HUES48 (cell line): ENCODE measurements around the gene CRYGN.

ENCODE experiments used
- H3K27ac ChIP-seq: one replicate; pipeline ENCODE4 v1.7.0; 2013; ENCODE audit warnings: low read depth, low read length, inconsistent platforms
- H3K27me3 ChIP-seq: 2 replicates; pipeline ENCODE4 v1.6.1; 2013; ENCODE audit warnings: mild to moderate bottlenecking, low read length; ENCODE audit not compliant: control insufficient read depth, insufficient read depth
- H3K36me3 ChIP-seq: 2 replicates; pipeline ENCODE4 v1.6.1; 2013; ENCODE audit warnings: low read length; ENCODE audit not compliant: control insufficient read depth, insufficient read depth
- H3K4me1 ChIP-seq: 2 replicates; pipeline ENCODE4 v1.6.1; 2013; ENCODE audit warnings: mild to moderate bottlenecking, low read length; ENCODE audit not compliant: control insufficient read depth, insufficient read depth
- H3K4me3 ChIP-seq: 2 replicates; pipeline ENCODE4 v1.5.1; 2013; ENCODE audit warnings: mild to moderate bottlenecking, low read depth, low read length
- H3K9ac ChIP-seq: 2 replicates; pipeline ENCODE4 v1.6.1; 2013; ENCODE audit warnings: mild to moderate bottlenecking, low read depth, low read length, moderate library complexity
- H3K9me3 ChIP-seq: 2 replicates; pipeline ENCODE4 v1.6.1; 2013; ENCODE audit warnings: low read length; ENCODE audit not compliant: control insufficient read depth, insufficient read depth

The CRYGN gene

GRCh38 chr7:151404216-151405011, 35.5 kb downstream of the CRYGN start:
- no peak overlapping the region for H3K4me3 ChIP-seq
- no peak overlapping the region for H3K27ac ChIP-seq
- peaks cover 10% of the 10 kb centered on the region; the same call in 1 of the 2 replicates for H3K4me1 ChIP-seq
- H3K36me3 ChIP-seq = 0 out of 2 replicates have a peak, but pooled peaks cover 8% of the 10 kb centered on the region
- H3K9me3 ChIP-seq = no peaks in the 10 kb centered on the region
- H3K9ac ChIP-seq = no peak overlapping the region
- peaks cover 9% of the 10 kb centered on the region for H3K27me3 ChIP-seq

GRCh38 chr7:151403764-151404163, 36.2 kb downstream of the CRYGN start:
- H3K9me3 ChIP-seq = no peaks in the 10 kb centered on the region
- peaks cover 5% of the 10 kb centered on the region for H3K27me3 ChIP-seq
- no peak overlapping the region for H3K9ac ChIP-seq
- peaks cover 9% of the 10 kb centered on the region; the same call in 1 of the 2 replicates for H3K4me1 ChIP-seq
- 0 out of 2 replicates have a peak, but pooled peaks cover 8% of the 10 kb centered on the region for H3K36me3 ChIP-seq
- H3K27ac ChIP-seq = no peak overlapping the region
- no peak overlapping the region for H3K4me3 ChIP-seq

- H3K9ac ChIP-seq = no peak overlapping the region
- no peaks in the 10 kb centered on the region for H3K27me3 ChIP-seq
- H3K27ac ChIP-seq = no peak overlapping the region
These were observed 37.7 kb downstream of the CRYGN start for GRCh38 chr7:151402029-151402835.

GRCh38 chr7:151400626-151401315, 39.2 kb downstream of the CRYGN start:
- Histone ChIP-seq H3K27me3 (no peaks in the 10 kb centered on the region), H3K9ac (no peak overlapping the region), H3K4me1 (0 out of 2 replicates have a peak, but pooled peaks cover 7% of the 10 kb centered on the region), H3K27ac (no peak overlapping the region), H3K9me3 (no peaks in the 10 kb centered on the region), H3K36me3 (peaks cover 7% of the 10 kb centered on the region; the same call in 1 of the 2 replicates), H3K4me3 (no peak overlapping the region)

More at GRCh38 chr7:151402029-151402835, 37.7 kb downstream of the CRYGN start:
- 0 out of 2 replicates have a peak, but pooled peaks cover 5% of the 10 kb centered on the region for H3K4me1 ChIP-seq
- no peaks in the 10 kb centered on the region for H3K9me3 ChIP-seq
- peaks cover 15% of the 10 kb centered on the region; the same call in 1 of the 2 replicates for H3K36me3 ChIP-seq
- H3K4me3 ChIP-seq = no peak overlapping the region

GRCh38 chr7:151399906-151400305, 40.0 kb downstream of the CRYGN start:
- Histone ChIP-seq H3K9me3 (no peaks in the 10 kb centered on the region), H3K36me3 (peaks cover 7% of the 10 kb centered on the region; the same call in 1 of the 2 replicates), H3K27ac (no peak overlapping the region), H3K4me1 (peaks cover 11% of the 10 kb centered on the region; the same call in 1 of the 2 replicates), H3K27me3 (no peaks in the 10 kb centered on the region), H3K9ac (no peak overlapping the region), H3K4me3 (no peak overlapping the region)

GRCh38 chr7:151399305-151399601, 40.7 kb downstream of the CRYGN start:
- peaks cover 7% of the 10 kb centered on the region; the same call in 1 of the 2 replicates for H3K36me3 ChIP-seq
- no peaks in the 10 kb centered on the region for H3K9me3 ChIP-seq
- H3K9ac ChIP-seq = no peak overlapping the region
- no peak overlapping the region for H3K27ac ChIP-seq
- no peaks in the 10 kb centered on the region for H3K27me3 ChIP-seq
- peaks cover 13% of the 10 kb centered on the region; the same call in 1 of the 2 replicates for H3K4me1 ChIP-seq
- H3K4me3 ChIP-seq = no peak overlapping the region

- Histone ChIP-seq H3K9ac (no peak overlapping the region), H3K27me3 (no peaks in the 10 kb centered on the region), H3K36me3 (peaks cover 7% of the 10 kb centered on the region; the same call in 1 of the 2 replicates), H3K4me3 (no peak overlapping the region), H3K9me3 (no peaks in the 10 kb centered on the region), H3K4me1 (peaks cover 13% of the 10 kb centered on the region; the same call in 1 of the 2 replicates), H3K27ac (no peak overlapping the region)
These were observed 41.3 kb downstream of the CRYGN start for GRCh38 chr7:151398446-151399304.

- Histone ChIP-seq H3K4me3 (no peak overlapping the region), H3K9ac (no peak overlapping the region), H3K27me3 (no peaks in the 10 kb centered on the region), H3K4me1 (peaks cover 13% of the 10 kb centered on the region; the same call in 1 of the 2 replicates), H3K36me3 (peaks cover 7% of the 10 kb centered on the region; the same call in 1 of the 2 replicates), H3K27ac (no peak overlapping the region), H3K9me3 (no peaks in the 10 kb centered on the region)
These were observed 42.9 kb downstream of the CRYGN start for GRCh38 chr7:151397026-151397425.

- Histone ChIP-seq H3K27ac (no peak overlapping the region), H3K36me3 (peaks cover 7% of the 10 kb centered on the region; the same call in 1 of the 2 replicates), H3K4me1 (peaks cover 13% of the 10 kb centered on the region; the same call in 1 of the 2 replicates), H3K9ac (no peak overlapping the region), H3K4me3 (no peak overlapping the region), H3K9me3 (no peaks in the 10 kb centered on the region), H3K27me3 (no peaks in the 10 kb centered on the region)
These were observed 43.5 kb downstream of the CRYGN start for GRCh38 chr7:151396328-151396970.
